HFFc6 (cell line): ENCODE data around the gene NPLOC4. TPM values are rescaled to one million over a fixed set of nuclear protein-coding genes. Genes with fewer than 3 reads are reported as not detected.

ENCODE experiments used
- DNase-seq: peaks from one replicate; pipeline ENCODE4 v3.0.0-alpha.2; 2018
- H3K27ac Mint-ChIP-seq: 2 replicates; pipeline ENCODE4 v1.8.0; 2020; ENCODE audit warnings: mild to moderate bottlenecking, mixed read lengths
- H3K27me3 Mint-ChIP-seq: 2 replicates; pipeline ENCODE4 v1.8.0; 2021; ENCODE audit warnings: mild to moderate bottlenecking, moderate library complexity, mixed read lengths; ENCODE audit not compliant: insufficient read depth
- H3K36me3 Mint-ChIP-seq: 2 replicates; pipeline ENCODE4 v1.8.0; 2021; ENCODE audit warnings: low read depth, mixed read lengths
- H3K4me1 Mint-ChIP-seq: 2 replicates; pipeline ENCODE4 v1.8.0; 2020; ENCODE audit warnings: low read depth, mixed read lengths
- H3K4me3 Mint-ChIP-seq: 2 replicates; pipeline ENCODE4 v1.8.0; 2020; ENCODE audit warnings: mild to moderate bottlenecking, moderate library complexity, mixed read lengths
- H3K9me3 Mint-ChIP-seq: 2 replicates; pipeline ENCODE4 v1.8.0; 2020; ENCODE audit warnings: mild to moderate bottlenecking, mixed read lengths
- total RNA-seq, 6 experiments: library from RNA; stranded (reverse); fragmentation: NEBNext Ultra II Directional; extraction: Animal tissue kit (Norgen Biotek cat#: 25700); gene quantifications; 2 replicates in 1 of 6; 3 replicates in 5 of 6; pipeline ENCODE4 v1.2.3, GENCODE V29; 2021
- TF ChIP-seq, protein P1 (sequence below): fragments of 200-600 bp; sonication (generic); IDR thresholded peaks from 2 replicates; pipeline ENCODE4 v1.5.0; 2021; ENCODE audit warnings: antibody characterized with exemption, mild to moderate bottlenecking

The NPLOC4 gene
- total RNA-seq, 6 experiments from 2014 or later = 121 to 140 (median 133) TPM

DNA sequence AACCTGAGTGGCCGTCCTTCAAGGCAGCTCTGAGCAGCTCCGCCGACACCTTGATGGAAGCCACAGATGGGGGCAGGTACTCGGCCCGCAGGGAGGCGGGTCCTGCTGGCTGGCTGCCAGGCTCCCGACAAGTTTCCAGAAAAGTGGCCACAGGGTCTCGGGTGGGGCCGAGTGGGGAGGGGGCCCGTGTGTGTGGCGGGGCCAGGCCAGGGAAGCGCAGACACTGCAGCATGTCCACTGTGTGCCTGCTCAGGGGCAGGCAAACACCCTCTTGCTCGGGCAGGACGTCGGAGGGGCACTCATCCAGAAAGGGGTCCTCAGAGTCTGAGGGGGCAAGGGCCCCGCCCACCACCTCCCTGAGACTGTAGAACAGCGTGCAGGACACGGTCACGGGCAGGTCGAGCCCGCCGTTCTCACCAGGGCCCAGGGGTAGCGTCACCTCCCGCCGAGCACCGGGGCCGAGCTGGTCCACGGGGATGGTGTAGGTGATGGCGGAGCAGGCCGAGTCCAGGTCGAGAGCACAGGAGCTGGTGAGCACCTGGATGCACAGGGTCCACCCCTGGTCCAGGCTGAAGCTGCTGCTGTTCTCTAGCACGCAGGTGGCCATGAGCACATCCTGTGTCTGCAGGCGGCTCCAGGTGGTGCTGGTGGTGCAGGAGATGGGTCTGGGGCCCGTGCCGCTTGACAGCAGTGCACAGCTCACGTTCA is 89.9 kb downstream of the NPLOC4 start:
- Mint-ChIP-seq H3K27ac (no peak overlapping the region), H3K9me3 (no peaks in the 10 kb centered on the region), H3K4me3 (no peak overlapping the region), H3K27me3 (no peaks in the 10 kb centered on the region), H3K36me3 (peaks cover 13% of the 10 kb centered on the region), H3K4me1 (peaks cover 16% of the 10 kb centered on the region)
- TF ChIP-seq, protein P1, sequence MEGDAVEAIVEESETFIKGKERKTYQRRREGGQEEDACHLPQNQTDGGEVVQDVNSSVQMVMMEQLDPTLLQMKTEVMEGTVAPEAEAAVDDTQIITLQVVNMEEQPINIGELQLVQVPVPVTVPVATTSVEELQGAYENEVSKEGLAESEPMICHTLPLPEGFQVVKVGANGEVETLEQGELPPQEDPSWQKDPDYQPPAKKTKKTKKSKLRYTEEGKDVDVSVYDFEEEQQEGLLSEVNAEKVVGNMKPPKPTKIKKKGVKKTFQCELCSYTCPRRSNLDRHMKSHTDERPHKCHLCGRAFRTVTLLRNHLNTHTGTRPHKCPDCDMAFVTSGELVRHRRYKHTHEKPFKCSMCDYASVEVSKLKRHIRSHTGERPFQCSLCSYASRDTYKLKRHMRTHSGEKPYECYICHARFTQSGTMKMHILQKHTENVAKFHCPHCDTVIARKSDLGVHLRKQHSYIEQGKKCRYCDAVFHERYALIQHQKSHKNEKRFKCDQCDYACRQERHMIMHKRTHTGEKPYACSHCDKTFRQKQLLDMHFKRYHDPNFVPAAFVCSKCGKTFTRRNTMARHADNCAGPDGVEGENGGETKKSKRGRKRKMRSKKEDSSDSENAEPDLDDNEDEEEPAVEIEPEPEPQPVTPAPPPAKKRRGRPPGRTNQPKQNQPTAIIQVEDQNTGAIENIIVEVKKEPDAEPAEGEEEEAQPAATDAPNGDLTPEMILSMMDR = no peak
- DNase-seq = no peak

DNA sequence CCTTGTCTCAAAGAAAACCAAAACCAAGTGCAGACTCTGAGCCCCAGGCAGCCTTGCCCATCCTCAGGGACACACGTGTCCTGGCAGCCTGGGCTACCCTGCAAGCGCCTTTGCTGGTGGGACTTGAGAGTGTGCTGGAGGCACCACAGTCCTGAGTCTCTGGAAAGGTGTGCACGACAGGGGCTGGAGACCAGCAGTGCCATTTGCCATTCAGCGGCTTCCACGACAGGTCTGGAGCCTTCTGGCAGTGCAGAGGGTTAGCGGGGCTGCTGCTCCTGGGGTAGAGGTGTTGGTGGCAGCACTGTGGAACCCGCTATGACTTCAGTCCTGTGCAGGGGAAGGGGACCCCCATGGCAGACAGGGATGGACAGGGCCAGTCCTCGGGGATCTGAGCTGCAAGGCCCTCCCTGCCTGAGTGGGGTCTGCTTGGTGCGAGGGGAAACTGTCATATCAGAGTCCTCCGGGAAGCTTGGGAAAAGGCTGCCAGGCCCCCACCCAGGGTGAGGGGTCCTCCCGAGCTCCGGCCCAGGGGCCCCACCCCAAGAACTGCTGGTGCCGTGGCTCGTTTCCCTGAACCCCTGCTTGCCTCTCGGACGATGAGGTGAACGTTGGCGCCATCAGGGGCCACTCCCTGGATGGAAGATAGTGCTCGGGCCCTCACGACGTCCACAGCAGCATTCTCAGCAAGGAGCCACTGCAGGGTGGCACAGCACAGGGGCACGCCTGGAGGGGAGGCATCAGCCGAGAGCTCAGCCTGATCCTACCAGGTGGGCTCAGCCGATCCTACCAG is 91.6 kb downstream of the NPLOC4 start:
- peaks cover 9% of the 10 kb centered on the region for H3K36me3 Mint-ChIP-seq
- H3K4me1 Mint-ChIP-seq = peaks cover 9% of the 10 kb centered on the region
- no peak overlapping the region for H3K27ac Mint-ChIP-seq
- no peak for DNase-seq
- H3K27me3 Mint-ChIP-seq = no peaks in the 10 kb centered on the region
- TF ChIP-seq, protein P1 = no peak
- no peaks in the 10 kb centered on the region for H3K9me3 Mint-ChIP-seq
- no peak overlapping the region for H3K4me3 Mint-ChIP-seq

GRCh38 chr17:81544281-81544974 is 92.5 kb downstream of the NPLOC4 start:
- Mint-ChIP-seq H3K27ac (no peak overlapping the region), H3K4me3 (no peak overlapping the region), H3K9me3 (no peaks in the 10 kb centered on the region), H3K4me1 (peaks cover 3% of the 10 kb centered on the region), H3K27me3 (no peaks in the 10 kb centered on the region; the same call in 1 of the 2 replicates), H3K36me3 (peaks cover 3% of the 10 kb centered on the region)
- TF ChIP-seq, protein P1 = no peak
- DNase-seq = no peak

DNA sequence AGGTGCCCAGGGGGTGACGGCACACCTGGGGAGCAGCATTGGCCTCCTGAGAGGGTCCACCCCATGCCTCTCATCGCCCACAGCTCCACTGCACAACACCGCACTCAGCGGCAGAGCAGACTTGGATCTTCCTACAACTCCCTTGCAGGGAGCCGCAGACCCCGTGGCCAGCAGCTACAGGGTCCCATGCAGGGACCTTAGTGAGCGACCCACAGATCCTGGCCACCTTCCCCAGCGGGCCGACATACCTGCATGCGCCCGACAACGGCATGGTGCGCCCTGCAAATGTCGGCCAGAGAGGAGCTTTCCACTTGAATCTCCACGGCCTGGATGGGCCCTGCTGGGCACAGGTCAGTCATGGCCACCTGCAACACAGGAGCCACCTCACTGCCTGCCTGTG is 93.2 kb downstream of the NPLOC4 start:
- Mint-ChIP-seq H3K27ac (no peak overlapping the region), H3K4me3 (no peak overlapping the region), H3K27me3 (no peaks in the 10 kb centered on the region; the same call in 1 of the 2 replicates), H3K36me3 (no peaks in the 10 kb centered on the region), H3K9me3 (no peaks in the 10 kb centered on the region), H3K4me1 (no peaks in the 10 kb centered on the region)
- TF ChIP-seq, protein P1 = no peak
- DNase-seq = no peak

DNA sequence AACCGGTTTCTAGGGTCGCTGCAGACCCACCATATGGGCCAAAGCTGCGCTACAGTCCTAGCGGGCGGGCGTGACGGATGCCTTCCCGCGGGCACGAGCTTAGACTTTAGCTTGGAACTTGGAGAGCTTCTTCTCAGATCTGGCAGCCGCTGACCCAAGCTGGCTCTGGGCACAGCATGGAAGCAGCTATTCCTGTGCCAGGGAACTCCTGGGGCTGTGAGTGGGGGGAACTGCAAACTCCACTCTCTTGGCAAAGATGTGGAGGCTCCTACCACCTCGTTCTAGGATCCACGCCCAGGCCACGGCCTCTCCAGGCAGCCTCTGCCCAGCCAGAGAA is 93.6 kb downstream of the NPLOC4 start:
- TF ChIP-seq, protein P1 = no peak
- DNase-seq = no peak
- Mint-ChIP-seq H3K36me3 (no peaks in the 10 kb centered on the region), H3K27ac (no peak overlapping the region), H3K27me3 (no peaks in the 10 kb centered on the region; the same call in 1 of the 2 replicates), H3K4me3 (no peak overlapping the region), H3K4me1 (no peaks in the 10 kb centered on the region), H3K9me3 (no peaks in the 10 kb centered on the region)
